HG03196 (cell line): ENCODE results near the gene MYL12B.
"Not testable (repeated sequence)": the region's sequence is repeated elsewhere in the genome, so short reads cannot be mapped to it uniquely, and the experiment has no call there.

Experiments used
- ATAC-seq: cut with Tn5 transposase; IDR thresholded peaks from one replicate; pipeline ENCODE4 v1.9.1; 2021; ENCODE audit not compliant: unreplicated experiment

The MYL12B gene

GRCh38 chr18:3294435-3295080 is 32.6 kb downstream of the MYL12B start:
- ATAC-seq: no peak

- ATAC-seq: peak; percentile 99
Measured at GRCh38 chr18:3297025-3297984, 35.4 kb downstream of the MYL12B start.

GRCh38 chr18:3304832-3305231 is 42.9 kb downstream of the MYL12B start:
- ATAC-seq: no peak

DNA sequence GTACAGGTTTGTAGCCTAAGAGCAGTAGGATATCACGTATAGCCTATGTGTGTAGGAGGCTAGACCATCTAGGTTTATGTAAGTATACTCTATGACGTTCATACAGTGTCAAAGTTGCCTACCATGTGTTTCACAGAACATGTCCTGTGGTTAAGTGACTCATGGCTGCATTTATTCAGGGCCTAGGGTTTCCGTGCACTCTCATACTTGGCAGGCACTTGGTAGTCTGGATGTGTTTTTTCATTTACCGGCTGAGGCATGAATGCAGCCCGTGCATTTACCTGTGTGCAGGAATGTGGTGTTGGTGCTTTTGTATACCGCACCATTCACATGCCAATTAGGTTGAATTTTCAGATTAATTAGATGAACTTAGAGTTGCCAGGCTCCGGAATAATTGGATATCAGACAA is 43.4 kb downstream of the MYL12B start:
- no peak for ATAC-seq

- ATAC-seq: no peak
Measured at GRCh38 chr18:3305933-3306332, 44.0 kb downstream of the MYL12B start.

GRCh38 chr18:3306391-3306790 is 44.5 kb downstream of the MYL12B start:
- ATAC-seq: no peak

- no peak for ATAC-seq
Measured at GRCh38 chr18:3313685-3314084, 51.8 kb downstream of the MYL12B start.

- not testable (repeated sequence) for ATAC-seq
Measured at GRCh38 chr18:3315344-3315743, 53.4 kb downstream of the MYL12B start.

DNA sequence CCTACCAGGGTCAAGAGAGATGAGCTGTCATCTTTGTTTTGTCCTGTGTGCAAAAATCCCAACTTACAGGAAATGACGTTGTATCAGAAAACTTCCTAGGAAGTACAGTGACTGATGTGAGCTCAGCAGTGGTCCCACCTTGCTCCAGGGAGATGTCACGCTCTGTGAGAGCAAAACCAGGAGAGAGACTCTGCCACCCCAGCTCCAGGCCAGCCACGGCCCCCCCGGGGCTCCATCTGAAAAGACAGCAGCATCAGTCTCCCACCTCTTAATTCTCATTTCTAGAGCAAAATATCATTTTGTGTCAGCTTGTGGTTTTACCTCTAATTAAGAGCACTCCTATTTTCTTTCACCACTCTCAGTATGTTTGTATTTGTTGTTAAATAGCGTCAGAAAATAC is 57.5 kb downstream of the MYL12B start:
- ATAC-seq: no peak

- no peak for ATAC-seq
Measured at GRCh38 chr18:3319894-3320454, 58.0 kb downstream of the MYL12B start.

- no peak for ATAC-seq
Measured at GRCh38 chr18:3321133-3321812, 59.3 kb downstream of the MYL12B start.

DNA sequence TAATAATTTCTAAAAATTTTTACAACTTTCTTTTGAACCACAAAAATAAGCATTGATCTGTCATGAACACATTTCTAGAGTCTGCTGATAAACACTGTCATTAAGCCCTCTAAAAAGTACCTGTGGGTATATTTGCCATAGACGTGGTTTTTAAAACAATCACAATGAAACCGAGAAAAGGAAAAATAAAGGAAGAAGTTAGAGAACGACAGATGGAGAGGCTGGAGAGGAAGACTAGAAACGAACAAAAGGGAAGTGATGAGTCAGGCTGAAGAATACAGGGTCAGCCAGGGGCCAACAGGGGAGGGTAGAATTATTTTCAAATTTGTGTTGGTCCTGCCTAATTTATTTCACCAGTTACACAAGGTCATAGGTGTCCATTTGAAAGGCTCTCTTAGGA is 62.0 kb downstream of the MYL12B start:
- no peak for ATAC-seq
